Fibroblast of lung (primary cell): ENCODE results near the gene SH3BP4. TPM values are rescaled to one million over a fixed set of nuclear protein-coding genes. Genes with fewer than 3 reads are reported as not detected.

Experiments used
- DNase-seq, 2 donors: peaks; one replicate each; pipeline versions ENCODE4 v3.0.0 to v3.0.0-alpha.2; 2010; ENCODE audit warnings: low read depth in 2 of 2
- H2AFZ ChIP-seq: 2 replicates; pipeline ENCODE4 v1.5.1; 2012; ENCODE audit warnings: low read length, control low read depth, inconsistent platforms
- H3K27ac ChIP-seq: 2 replicates; pipeline ENCODE4 v1.5.1; 2011; ENCODE audit warnings: low read length, control low read depth; ENCODE audit not compliant: insufficient read depth
- H3K27me3 ChIP-seq: 2 replicates; pipeline ENCODE4 v1.5.1; 2011; ENCODE audit warnings: mild to moderate bottlenecking, low read length; ENCODE audit not compliant: control insufficient read depth, insufficient read depth
- H3K36me3 ChIP-seq: 2 replicates; pipeline ENCODE4 v1.5.1; 2011; ENCODE audit warnings: low read length; ENCODE audit not compliant: control insufficient read depth, insufficient read depth
- H3K4me1 ChIP-seq: 2 replicates; pipeline ENCODE4 v1.5.1; 2011; ENCODE audit warnings: low read length; ENCODE audit not compliant: control insufficient read depth, insufficient read depth; ENCODE audit errors: extremely low read depth
- H3K4me2 ChIP-seq: 2 replicates; pipeline ENCODE4 v1.5.1; 2011; ENCODE audit warnings: low read length, control low read depth; ENCODE audit not compliant: insufficient read depth; ENCODE audit errors: extremely low read depth
- H3K4me3 ChIP-seq, 4 experiments: fragments of 200-600 bp in 1 of 4; sonication (generic) in 1 of 4; replicated peaks in 1 of 4; 2 replicates each; pipeline ENCODE4 v1.5.1; 2011 to 2016; ENCODE audit warnings: low read length in 4 of 4, low read depth in 3 of 4, mild to moderate bottlenecking in 3 of 4, control low read depth in 2 of 4, inconsistent platforms in 1 of 4, mixed read lengths in 1 of 4; ENCODE audit not compliant: insufficient read depth in 1 of 4; ENCODE audit errors: control extremely low read depth in 1 of 4
- H3K79me2 ChIP-seq: 2 replicates; pipeline ENCODE4 v1.5.1; 2012; ENCODE audit warnings: mild to moderate bottlenecking, low read length, inconsistent platforms; ENCODE audit not compliant: control insufficient read depth, insufficient read depth
- H3K9ac ChIP-seq: 2 replicates; pipeline ENCODE4 v1.5.1; 2011; ENCODE audit warnings: mild to moderate bottlenecking, low read length, control low read depth; ENCODE audit not compliant: insufficient read depth
- H3K9me3 ChIP-seq: 2 replicates; pipeline ENCODE4 v1.5.1; 2012; ENCODE audit warnings: low read depth, low read length; ENCODE audit not compliant: control insufficient read depth, insufficient read depth
- H4K20me1 ChIP-seq: 2 replicates; pipeline ENCODE4 v1.5.1; 2011; ENCODE audit warnings: low read length; ENCODE audit not compliant: control insufficient read depth, insufficient read depth; ENCODE audit errors: extremely low read depth
- CTCF ChIP-seq, 2 donors: IDR thresholded peaks in 1 of 2; conservative IDR thresholded peaks in 1 of 2; 1 replicate in 1 of 2; 2 replicates in 1 of 2; pipeline ENCODE4 v1.5.1; 2011 to 2012; ENCODE audit warnings: low read length in 2 of 2, control low read depth in 1 of 2, inconsistent platforms in 1 of 2, low read depth in 1 of 2, mild to moderate bottlenecking in 1 of 2
- EZH2 ChIP-seq: IDR thresholded peaks from 2 replicates; pipeline ENCODE4 v1.5.1; 2012; ENCODE audit warnings: low read length, control low read depth, mild to moderate bottlenecking; ENCODE audit errors: missing control alignments
- polyA plus RNA-seq, 2 donors: library from polyadenylated mRNA; depleted of rRNA in 1 of 2; stranded (reverse) in 1 of 2; unstranded in 1 of 2; fragments of >200 nt; gene quantifications; 2 replicates each; pipeline ENCODE4 v1.2.1, GENCODE V29; 2011 to 2012; ENCODE audit warnings: missing spikeins in 1 of 2
- total RNA-seq: library from RNA; depleted of rRNA; stranded (reverse); fragments of >200 nt; gene quantifications from 2 replicates; pipeline ENCODE4 v1.2.1, GENCODE V29; 2014

Gene SH3BP4
- total and polyA plus RNA-seq, 2 donors (not counting 1 experiment from before 2014, with no cell fraction given): 74.8 to 86.6 TPM

- H3K4me2 ChIP-seq: no peak overlapping the region
- DNase-seq: peak in 1 of 2 donors; percentile 29
These were observed 128.3 kb downstream of the SH3BP4 start for GRCh38 chr2:235080101-235080500.

GRCh38 chr2:235082578-235083338, 130.9 kb downstream of the SH3BP4 start:
- H3K79me2 ChIP-seq: no peaks in the 10 kb centered on the region
- H2AFZ ChIP-seq: no peak overlapping the region
- no peak overlapping the region for H3K9ac ChIP-seq
- TF ChIP-seq CTCF (conservative IDR thresholded peaks at IDR 0.05 in 1 of 2, IDR thresholded peaks at IDR 0.05 in 1 of 2; ENCODE audit: low read depth in 1 of 2, low read length in 2 of 2) (no peak), EZH2 (no peak)
- H3K4me2 ChIP-seq: no peak overlapping the region
- H3K9me3 ChIP-seq: no peaks in the 10 kb centered on the region
- H4K20me1 ChIP-seq: no peaks in the 10 kb centered on the region
- H3K27ac ChIP-seq: no peak overlapping the region
- H3K4me3 ChIP-seq: no peak overlapping the region
- H3K27me3 ChIP-seq: peaks cover 3% of the 10 kb centered on the region
- no peak for DNase-seq
- no peaks in the 10 kb centered on the region for H3K36me3 ChIP-seq
- no peaks in the 10 kb centered on the region for H3K4me1 ChIP-seq

More at GRCh38 chr2:235080101-235080500, 128.3 kb downstream of the SH3BP4 start:
- H2AFZ ChIP-seq: no peak overlapping the region
- H4K20me1 ChIP-seq: no peaks in the 10 kb centered on the region
- no peak overlapping the region for H3K4me3 ChIP-seq
- H3K4me1 ChIP-seq: no peaks in the 10 kb centered on the region
- H3K9ac ChIP-seq: no peak overlapping the region
- no peaks in the 10 kb centered on the region for H3K79me2 ChIP-seq
- no peaks in the 10 kb centered on the region for H3K9me3 ChIP-seq
- H3K36me3 ChIP-seq: no peaks in the 10 kb centered on the region
- no peaks in the 10 kb centered on the region for H3K27me3 ChIP-seq
- TF ChIP-seq EZH2 (no peak), CTCF (conservative IDR thresholded peaks at IDR 0.05 in 1 of 2, IDR thresholded peaks at IDR 0.05 in 1 of 2; ENCODE audit: low read depth in 1 of 2, low read length in 2 of 2) (no peak)
- H3K27ac ChIP-seq: no peak overlapping the region

GRCh38 chr2:235083822-235084221, 132.0 kb downstream of the SH3BP4 start:
- no peak for TF ChIP-seq CTCF (conservative IDR thresholded peaks at IDR 0.05 in 1 of 2, IDR thresholded peaks at IDR 0.05 in 1 of 2; ENCODE audit: low read depth in 1 of 2, low read length in 2 of 2)
- TF ChIP-seq EZH2: no peak
- no peak overlapping the region for H3K4me3 ChIP-seq
- H3K4me2 ChIP-seq: no peak overlapping the region
- H2AFZ ChIP-seq: no peak overlapping the region
- H3K79me2 ChIP-seq: no peaks in the 10 kb centered on the region
- H4K20me1 ChIP-seq: no peaks in the 10 kb centered on the region
- no peaks in the 10 kb centered on the region for H3K9me3 ChIP-seq
- H3K36me3 ChIP-seq: no peaks in the 10 kb centered on the region
- H3K4me1 ChIP-seq: no peaks in the 10 kb centered on the region
- no peak overlapping the region for H3K27ac ChIP-seq
- H3K9ac ChIP-seq: no peak overlapping the region
- peaks cover 3% of the 10 kb centered on the region for H3K27me3 ChIP-seq
- DNase-seq: no peak
